Germinal center (tissue), 1 donor: ENCODE measurements around the gene FOXP1.

Source experiments
- DNase-seq: peaks from one replicate; pipeline ENCODE4 v3.0.0; 2012; ENCODE audit warnings: mixed read lengths, low spot score

The FOXP1 gene

DNA sequence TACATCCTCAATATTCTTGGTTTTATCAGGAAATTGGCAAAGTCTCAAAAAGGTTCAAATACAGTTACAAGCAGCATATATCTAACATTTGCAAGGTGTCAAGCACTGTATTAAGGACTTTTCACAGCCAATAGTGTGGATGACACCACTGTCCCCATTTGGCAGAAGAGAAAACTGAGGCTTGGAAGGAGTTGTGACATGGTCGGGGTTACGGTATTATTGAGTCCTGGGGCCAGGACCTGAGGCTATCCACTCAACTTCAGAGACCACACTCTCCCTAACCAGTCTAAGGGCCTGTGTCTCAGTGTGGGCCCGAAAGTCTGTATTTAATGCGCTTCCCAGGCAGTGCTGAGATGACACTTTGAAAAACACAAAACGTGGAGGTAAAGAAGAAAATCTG is 99.1 kb downstream of the FOXP1 start:
- DNase-seq = no peak

DNA sequence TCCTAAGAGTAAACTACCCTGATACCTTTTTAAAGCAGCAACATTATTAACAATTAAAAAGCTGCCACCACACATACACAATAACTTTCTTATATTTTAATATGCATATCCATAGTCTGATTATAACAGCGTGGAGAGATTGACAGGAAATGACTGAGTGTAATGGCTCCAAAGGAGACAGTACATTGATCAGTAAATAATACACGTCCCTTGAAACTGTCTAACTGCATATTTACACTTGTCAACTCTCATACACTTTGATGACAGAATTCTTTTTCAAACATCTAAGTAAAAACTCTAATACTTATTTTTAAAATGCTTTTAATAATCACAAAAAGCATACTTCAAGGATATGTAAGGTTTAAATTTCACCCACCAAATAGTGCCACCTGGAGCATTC is 99.5 kb downstream of the FOXP1 start:
- no peak for DNase-seq

DNA sequence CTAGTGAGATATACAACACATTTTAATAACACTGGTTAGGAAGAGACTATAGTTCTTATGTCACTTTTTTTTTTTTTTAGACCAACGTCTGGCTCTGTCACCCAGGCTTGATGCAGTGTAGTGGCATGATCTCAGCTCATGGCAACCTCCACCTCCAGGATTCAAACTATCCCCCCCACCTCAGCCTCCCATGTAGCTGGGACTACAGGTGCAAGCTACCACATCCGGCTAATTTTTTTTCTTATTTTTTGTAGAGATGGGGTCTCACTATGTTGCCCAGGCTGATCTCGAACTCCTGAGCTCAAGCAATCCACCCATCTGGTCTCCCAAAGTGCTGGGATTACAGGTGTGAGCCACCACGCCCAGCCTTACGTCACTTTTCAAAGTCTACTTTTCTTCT is 100.8 kb downstream of the FOXP1 start:
- DNase-seq = no peak

DNA sequence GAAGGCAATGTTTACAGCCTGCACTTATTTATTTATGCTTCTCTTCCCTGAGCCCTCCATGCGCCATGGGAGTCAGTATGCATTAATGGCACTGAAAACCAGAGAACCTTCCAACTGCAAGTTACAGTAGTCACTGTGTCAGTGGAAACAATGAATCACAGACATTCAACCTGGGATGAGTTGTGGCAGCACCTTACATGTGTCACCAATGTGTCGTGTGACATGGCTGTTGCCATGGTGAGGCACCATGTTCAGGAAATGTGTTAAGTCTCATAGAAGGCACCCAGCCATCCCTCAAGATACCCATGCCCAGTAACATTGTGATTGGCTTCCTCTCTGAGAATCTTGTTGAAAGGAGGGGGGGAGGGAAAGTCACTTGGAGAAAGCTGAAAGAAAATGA is 105.0 kb downstream of the FOXP1 start:
- no peak for DNase-seq

DNA sequence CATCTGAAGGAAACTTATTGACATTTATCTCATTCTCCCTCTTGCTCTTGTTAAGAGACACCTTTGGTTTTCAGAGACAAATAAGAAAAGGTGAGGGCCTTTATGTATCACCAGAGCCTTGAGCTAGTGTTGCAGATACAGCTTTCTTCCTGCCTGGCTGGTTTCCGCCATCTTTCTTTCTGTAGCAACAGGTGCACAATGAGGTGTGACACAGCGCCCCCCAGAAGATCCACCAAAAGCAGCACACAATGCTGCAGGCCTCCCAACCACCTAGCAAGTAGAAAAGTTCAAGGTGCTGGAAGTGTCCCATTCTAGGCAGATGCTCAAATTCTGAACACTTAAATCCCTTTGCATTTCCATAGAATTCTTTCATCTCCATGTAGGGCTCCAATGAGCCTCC is 106.6 kb downstream of the FOXP1 start:
- no peak for DNase-seq

DNA sequence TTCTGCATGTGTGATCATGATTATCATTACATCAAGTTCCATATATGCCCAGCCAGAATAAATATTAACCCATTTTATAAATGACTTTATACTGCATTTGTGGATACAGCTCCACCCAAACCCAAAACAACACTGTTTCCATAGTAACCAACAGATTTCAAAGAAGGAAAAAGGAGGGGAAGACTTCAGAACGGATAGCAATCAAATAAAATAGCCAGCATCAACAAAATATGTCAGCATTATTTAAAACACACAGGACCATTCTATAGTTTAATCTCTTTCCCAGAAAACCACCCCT is 114.4 kb downstream of the FOXP1 start:
- DNase-seq = no peak

DNA sequence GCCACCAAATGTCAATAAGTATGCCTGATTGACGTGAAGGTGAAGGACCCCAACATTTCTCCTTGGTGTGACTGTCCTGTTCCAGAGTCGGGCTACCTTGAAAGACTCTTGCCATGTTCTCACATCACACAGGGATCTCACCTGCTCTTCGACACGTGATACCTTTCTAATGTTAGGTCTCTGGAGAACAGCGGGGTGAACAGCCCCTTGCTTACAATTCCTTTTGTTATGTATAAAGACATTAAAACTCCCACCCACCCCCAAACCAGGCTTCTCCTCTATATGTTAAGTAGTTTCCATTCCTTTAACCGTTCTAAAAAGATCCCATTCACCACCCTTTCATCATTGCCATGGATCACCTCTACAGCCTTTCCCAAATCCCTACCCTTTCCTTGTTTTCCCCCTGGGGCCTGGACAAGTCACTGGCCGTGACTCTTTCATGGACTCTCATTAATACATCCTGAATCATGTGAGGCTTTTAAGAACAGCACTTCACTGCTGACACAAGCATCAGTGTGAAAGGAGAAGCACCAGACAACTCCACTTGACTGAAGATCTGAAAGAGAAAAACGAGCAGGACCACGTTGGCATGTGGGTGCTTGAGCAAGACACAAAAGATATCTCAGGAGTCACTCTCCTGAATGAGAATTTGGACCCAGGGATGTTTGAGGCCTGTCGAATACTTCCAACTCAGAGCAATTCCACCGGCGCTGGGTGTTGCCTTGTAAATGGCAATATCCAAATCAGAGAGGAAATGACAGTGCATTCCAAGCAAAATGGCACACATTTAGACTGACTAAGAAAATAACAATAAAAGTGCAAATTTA is 115.0 kb downstream of the FOXP1 start:
- DNase-seq = no peak

DNA sequence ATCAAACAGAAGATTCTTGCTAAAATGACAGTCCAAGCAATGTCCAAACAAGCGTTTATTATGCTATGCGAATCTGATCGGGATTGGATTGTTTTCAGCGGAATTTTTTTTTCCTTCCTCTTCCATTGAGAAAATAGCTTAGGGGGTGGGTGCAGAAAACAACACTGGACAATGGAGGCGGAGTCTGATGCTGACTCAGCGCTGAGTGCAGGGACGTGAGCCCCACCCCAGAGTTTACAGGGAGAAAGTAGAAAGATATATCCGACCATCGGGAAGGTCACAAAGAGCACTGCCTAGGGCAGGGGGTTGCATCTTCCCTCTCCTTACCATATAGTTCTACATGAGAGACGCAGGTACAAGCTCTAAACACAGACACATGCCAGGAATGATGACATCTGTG is 117.0 kb downstream of the FOXP1 start:
- no peak for DNase-seq

DNA sequence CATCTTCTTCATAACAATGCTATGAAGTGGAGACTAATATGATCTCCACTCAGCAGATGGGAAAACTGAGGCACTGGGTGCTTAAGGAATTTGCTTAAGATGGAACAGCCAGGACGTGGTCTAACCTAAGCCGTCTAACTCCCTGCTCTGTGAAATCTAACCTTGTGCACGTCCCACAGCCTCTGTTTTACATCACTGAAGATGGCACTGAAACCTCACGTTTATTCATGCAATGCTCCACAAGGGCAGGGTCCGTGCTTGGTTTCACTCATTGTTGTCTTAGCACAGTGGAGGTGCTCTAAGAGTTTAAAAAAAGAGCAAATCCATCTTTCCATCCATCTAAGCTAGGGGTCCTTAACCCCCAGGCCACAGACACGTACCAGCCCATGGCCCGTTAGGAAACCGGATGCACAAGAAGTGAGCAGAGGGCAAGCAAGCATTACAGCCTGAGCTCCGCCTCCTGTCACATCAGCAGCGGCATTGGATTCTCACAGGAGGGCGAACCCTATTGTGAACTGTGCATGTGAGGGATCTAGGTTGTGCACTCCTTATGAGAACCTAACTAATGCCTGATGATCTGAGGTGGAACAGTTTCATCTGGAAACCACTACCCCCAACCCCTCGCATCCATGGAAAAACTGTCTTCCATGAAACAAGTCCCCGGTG is 118.0 kb downstream of the FOXP1 start:
- no peak for DNase-seq

DNA sequence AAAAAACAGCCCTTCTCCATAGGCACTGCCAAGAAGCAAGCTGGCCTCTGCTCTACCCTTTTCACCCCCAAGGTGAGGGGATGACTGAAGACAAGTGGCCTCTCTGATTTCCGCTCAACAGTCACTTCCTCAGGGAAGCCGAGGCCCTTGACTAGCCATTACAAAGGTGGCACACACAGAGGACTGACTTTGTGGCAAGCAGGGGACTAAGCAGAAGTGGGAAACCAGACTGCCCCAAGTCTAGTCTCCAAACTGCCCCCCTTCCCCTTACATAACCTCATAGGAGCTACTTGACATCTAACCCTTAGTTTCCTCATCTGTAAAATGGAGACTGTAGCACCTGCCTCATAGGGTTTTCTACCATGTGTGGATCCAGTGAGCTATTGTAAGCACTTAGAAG is 118.9 kb downstream of the FOXP1 start:
- DNase-seq = no peak

DNA sequence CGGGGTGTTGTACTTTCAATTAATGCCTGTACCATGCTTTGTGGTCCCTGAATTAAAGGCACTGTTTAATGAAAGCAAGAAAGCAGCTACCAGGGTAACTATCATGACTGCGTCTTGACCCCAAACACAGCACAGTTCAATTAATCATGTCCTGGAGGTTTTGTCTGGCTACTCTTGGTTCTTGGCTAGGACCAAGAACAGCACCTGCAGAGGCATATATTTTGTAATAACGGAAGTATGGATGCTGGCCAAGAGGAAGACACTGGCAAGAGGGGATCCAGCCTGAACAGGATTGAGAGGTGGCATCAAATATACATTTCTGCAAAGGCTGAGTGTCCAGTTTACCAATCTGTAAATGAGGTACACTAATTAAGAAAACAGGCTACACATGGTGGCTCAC is 119.9 kb downstream of the FOXP1 start:
- no peak for DNase-seq

DNA sequence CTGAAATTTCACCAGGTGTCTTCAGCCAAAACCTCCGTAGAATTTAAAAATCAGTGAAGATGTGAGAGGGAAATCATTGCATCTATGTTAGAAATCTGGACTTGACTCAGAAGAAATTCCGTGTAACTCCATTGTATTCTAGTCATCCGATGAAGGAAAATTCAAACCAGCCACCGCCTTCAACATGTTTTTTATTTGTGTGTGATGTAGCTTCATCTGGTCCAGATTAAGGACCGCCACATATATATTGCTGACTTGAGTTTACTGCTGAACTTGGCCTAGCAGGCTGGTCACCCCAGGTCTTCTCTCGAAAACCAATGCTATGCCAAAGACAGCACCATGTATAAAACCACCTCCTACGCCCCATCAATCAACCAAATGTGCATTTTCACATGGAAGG is 120.9 kb downstream of the FOXP1 start:
- no peak for DNase-seq

DNA sequence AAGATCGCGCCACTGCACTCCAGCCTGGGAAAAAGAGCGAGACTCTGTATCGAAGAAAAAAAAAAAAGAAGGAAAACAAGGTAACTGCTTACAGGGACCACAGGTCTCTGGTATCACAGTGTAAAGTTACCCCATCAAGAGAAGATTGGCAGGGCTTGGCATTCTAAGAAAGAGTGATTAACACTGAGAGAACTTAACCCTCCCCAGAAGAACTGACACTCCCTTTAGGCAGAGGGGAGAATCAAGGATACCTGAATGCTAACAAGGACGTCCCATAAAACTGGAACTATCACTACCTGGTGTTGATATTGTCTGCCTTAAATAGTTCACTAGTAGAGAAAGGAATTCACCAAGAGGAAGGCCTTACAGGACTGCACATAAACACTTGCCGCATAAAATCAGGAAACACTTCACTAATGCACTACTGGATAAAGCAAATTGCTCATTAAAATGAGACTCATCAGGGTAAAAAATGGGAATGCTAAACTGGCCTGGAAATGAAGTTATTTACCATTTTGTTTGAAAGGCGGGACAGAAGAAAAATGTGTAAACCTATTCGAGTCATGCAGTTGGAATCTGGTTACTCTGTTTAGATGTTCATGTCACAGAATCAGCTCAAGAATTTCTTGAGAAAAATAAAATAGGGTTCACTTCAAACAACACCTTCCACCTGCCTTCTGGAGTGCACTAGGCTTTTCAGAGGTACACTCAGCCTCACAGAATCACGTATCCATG is 121.6 kb downstream of the FOXP1 start:
- DNase-seq = no peak

DNA sequence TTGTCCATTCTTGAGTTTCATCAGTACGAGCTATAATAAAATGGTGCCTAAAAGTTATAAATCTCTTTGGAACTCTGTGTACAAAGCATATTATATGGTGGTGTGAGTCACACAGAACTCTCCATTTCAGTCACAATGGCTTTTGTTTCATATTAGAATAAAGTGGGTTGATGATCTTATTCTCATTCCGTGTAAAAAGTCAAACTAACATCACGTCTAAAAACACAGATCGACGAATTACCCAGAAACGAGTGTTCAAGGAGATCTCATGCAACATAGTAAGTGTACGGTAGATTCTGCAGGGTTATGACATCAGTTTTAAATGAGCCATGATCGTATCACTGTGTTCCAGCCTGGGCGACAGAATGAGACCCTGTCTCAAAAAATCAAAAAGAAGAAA is 122.4 kb downstream of the FOXP1 start:
- no peak for DNase-seq

DNA sequence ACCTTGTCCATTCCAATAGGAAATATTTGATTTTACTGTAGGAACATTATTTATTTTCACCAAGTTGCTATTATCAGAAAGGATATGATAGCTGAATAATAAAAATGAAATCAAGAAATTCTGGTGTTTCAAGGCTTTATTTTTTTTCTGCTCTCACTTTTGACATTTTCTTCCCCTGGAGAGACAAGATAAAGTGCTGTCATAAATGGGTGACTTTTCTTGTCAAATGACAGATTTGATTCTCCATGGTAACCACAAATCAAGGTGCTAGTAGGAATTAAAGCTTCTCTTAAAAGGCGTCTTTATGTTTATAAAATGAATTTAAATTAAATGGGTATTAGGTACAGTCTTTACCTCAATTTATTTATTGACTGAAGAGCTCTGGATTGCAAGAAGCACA is 124.6 kb downstream of the FOXP1 start:
- DNase-seq = no peak

DNA sequence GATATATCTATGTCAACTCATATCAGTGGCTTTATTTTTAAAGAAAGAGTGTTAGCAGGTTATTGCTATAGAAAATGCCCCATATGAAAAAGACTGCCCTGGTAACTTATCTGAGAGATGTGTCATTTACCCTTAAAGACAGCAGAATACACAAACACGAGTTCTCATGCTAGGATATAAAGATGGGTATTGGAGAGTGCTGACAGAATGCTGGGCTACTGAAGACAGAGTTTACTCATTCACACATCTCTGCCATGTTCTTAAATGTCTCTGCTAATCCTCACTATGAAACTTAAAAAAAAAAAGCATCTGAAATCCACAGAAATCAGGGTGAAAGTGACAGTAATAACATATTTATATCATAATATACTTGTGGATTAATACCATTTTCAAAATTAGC is 126.7 kb downstream of the FOXP1 start:
- DNase-seq = no peak

DNA sequence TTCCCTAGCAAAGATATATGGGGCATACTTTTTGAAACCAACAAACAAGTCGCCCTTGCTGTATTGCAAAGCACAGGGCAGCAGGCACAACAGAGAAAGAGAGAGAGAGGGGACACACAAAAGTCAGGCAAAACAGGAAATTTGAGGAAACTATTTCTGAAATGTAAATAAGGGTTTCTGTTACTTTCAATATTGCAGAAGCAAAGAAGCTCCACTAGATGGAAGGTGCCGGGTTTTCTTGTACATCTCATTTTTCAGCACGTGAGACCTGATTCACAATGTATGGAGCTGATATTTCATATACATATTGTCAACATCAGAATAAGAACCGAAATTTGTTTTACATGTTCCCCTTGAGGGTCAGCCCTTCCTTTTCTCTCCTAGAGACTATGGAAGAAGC is 127.4 kb downstream of the FOXP1 start:
- peak; percentile 33 for DNase-seq

DNA sequence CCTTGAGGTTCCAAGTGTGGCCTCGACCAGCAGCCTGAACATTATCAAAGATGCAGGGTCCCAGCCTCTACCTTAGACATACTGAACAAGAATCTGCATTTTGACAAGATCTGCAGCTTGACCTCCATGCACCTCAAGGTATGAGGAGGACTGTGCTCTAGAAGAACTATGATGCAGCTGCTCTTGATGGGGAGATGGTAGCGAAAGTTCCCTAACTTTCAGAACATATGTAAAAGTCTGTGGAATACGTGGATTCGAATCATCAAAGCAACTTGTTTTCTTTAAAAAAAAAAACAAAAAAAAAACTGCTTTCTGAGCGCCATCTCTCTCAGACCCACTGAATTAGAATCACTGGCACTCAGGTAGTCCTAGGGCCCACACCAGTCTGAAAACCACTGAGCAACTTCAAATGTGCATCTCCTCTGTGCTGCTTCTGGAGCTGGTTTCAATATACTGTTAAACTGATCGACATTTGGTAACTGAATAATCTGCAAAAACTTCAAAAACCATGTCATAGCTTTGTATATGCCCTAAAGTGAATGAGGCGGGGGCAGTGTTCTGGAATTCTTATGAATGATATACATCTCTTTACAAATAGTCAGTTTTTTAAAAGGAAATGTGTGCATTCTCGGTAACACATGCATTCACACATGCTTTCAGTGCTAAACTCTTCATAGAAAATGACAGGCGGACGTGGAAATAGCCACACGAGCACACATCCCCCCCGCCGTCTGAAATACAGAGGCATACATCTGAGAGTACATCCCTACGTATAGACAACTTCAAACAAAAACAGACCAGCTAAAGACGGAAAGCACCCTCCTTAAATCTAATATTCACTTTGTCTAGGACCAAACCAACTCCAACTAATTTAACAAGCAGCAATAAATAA is 128.8 kb downstream of the FOXP1 start:
- DNase-seq = no peak

DNA sequence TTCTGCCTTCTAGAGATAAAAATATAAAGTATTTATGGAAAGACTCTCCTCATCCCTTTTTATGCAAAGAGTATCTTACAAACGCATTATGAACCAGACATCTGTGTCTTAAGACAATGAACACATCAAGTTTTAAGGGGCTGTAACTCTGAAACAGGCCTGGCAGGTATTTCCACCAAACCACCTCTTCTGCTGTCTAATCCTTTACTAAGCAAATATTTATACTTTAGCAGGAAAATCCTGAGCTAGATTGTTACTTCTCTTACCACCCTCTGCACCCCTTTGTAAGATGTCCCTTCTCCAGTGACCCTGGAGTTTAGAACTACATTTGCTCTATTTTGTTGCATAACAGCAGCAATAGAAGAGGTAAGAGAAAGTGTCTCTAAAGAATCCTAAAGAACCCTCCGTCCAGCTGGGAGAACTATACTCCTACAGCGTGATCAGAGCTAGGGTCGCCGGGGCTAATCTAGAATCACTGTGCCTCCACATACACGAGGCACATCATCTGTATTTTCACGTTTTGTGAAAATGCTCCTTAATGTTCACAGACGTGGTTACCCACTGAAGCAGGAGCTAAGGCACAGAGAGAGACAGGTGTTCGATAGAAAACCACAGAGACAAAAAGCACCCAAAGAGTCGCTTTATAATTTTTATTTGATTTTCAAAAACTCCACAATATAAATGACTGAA is 129.6 kb downstream of the FOXP1 start:
- DNase-seq = no peak

DNA sequence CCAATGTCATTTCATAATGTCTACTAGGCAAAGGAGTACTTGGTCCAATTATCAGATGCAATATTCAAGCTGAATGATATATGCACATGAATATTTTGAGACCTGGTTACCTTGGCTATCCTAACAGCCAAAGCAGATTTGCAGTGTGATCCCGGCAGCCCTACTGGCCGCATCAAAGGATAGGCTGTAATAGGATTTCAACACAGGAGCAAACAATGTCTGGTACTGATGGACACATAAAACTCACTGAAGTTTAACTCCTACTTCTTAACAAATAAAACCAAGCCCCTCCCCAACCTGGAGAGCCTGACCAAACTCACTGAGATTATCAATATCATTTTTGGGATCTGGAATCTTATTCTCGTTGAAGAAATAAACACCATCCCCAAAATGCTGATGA is 130.2 kb downstream of the FOXP1 start:
- no peak for DNase-seq

DNA sequence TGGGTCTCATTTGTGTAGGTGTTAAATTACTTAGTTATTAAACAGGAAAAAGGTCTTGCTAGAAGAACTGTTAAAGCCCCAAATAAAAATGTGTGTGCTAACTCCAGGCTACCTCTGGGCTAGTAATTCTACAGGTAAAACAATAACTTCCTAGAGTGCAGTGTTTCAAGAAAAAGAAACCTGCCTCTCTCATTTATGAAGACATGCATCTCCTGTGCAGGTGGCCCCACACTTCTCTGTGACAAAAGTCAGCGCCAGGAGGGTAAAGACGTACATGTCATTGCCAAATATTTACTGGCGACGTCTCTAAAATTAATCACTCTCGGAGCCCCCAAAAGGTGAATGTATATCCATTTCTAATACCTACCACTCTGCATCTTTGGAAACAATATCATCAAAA is 131.7 kb downstream of the FOXP1 start:
- DNase-seq = no peak

DNA sequence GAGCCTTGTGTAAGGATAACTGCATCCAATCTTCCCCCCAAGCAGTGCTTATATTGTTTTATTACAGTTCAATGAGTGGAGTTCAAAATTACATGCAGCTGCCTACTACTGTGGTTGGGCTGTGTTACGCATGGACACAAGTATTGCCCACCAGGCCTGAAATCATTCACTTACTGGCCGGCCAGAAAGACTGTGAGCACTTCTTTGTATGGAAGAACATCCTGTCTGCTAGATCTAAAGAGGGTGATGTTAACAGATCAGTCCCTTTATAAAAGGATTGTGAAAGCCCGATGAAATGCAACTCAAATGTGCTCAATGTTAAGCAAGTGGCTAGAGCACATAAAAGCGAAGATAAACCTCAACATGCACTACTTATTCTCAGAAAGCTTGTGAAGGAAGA is 132.5 kb downstream of the FOXP1 start:
- DNase-seq = no peak
